H9 (cell line): ENCODE data around the gene KRT34. TPM values are rescaled to one million over a fixed set of nuclear protein-coding genes. Genes with fewer than 3 reads are reported as not detected.

Experiments used
- DNase-seq: peaks from one replicate; pipeline ENCODE4 v3.0.0-alpha.2; 2017
- H2AFZ ChIP-seq: one replicate; pipeline ENCODE4 v1.6.1; 2013; ENCODE audit warnings: mild to moderate bottlenecking, low read length, control low read depth, moderate library complexity
- H2AK5ac ChIP-seq: 2 replicates; pipeline ENCODE4 v1.6.1; 2013; ENCODE audit warnings: low read length, control low read depth, mixed read lengths; ENCODE audit not compliant: insufficient read length
- H2BK120ac ChIP-seq: one replicate; pipeline ENCODE4 v1.6.1; 2013; ENCODE audit warnings: low read depth, mild to moderate bottlenecking, low read length, control low read depth, inconsistent platforms; ENCODE audit not compliant: poor library complexity, severe bottlenecking
- H2BK12ac ChIP-seq: 2 replicates; pipeline ENCODE4 v1.6.1; 2013; ENCODE audit warnings: low read length, control low read depth, mixed read lengths, low read depth; ENCODE audit not compliant: insufficient read length
- H2BK15ac ChIP-seq: 2 replicates; pipeline ENCODE4 v1.6.1; 2013; ENCODE audit warnings: low read depth, low read length, control low read depth
- H2BK20ac ChIP-seq: one replicate; pipeline ENCODE4 v1.6.1; 2013; ENCODE audit warnings: low read depth, mild to moderate bottlenecking, low read length, control low read depth, inconsistent platforms; ENCODE audit not compliant: poor library complexity, severe bottlenecking
- H2BK5ac ChIP-seq: 2 replicates; pipeline ENCODE4 v1.6.1; 2013; ENCODE audit warnings: low read length, control low read depth, mixed read lengths; ENCODE audit not compliant: insufficient read length
- H3K14ac ChIP-seq: 2 replicates; pipeline ENCODE4 v1.6.1; 2013; ENCODE audit warnings: low read length, control low read depth; ENCODE audit not compliant: insufficient read depth
- H3K18ac ChIP-seq: 2 replicates; pipeline ENCODE4 v1.6.1; 2013; ENCODE audit warnings: low read depth, mild to moderate bottlenecking, mixed read lengths, low read length, control low read depth; ENCODE audit not compliant: insufficient read length
- H3K23ac ChIP-seq: 2 replicates; pipeline ENCODE4 v1.6.1; 2013; ENCODE audit warnings: low read length, control low read depth, mixed read lengths, low read depth; ENCODE audit not compliant: insufficient read length
- H3K23me2 ChIP-seq: 2 replicates; pipeline ENCODE4 v1.6.1; 2013; ENCODE audit warnings: low read depth, mild to moderate bottlenecking, mixed read lengths, low read length, control low read depth; ENCODE audit not compliant: insufficient read length, poor library complexity, severe bottlenecking
- H3K27ac ChIP-seq: 2 replicates; pipeline ENCODE4 v1.5.1; 2013; ENCODE audit warnings: low read length, control low read depth, mixed read lengths, low read depth; ENCODE audit not compliant: insufficient read length
- H3K27me3 ChIP-seq: 2 replicates; pipeline ENCODE4 v1.6.1; 2013; ENCODE audit warnings: low read length, control low read depth, inconsistent platforms; ENCODE audit not compliant: insufficient read depth
- H3K4ac ChIP-seq: 2 replicates; pipeline ENCODE4 v1.6.1; 2013; ENCODE audit warnings: low read depth, mild to moderate bottlenecking, control low read depth, inconsistent platforms, low read length, moderate library complexity
- H3K4me1 ChIP-seq: 2 replicates; pipeline ENCODE4 v1.6.1; 2013; ENCODE audit warnings: low read length, control low read depth, inconsistent platforms; ENCODE audit not compliant: insufficient read depth
- H3K4me2 ChIP-seq: 2 replicates; pipeline ENCODE4 v1.6.1; 2013; ENCODE audit warnings: low read length, control low read depth, mixed read lengths; ENCODE audit not compliant: insufficient read length, insufficient read depth
- H3K56ac ChIP-seq: 2 replicates; pipeline ENCODE4 v1.6.1; 2013; ENCODE audit warnings: low read depth, mild to moderate bottlenecking, mixed read lengths, low read length, control low read depth; ENCODE audit not compliant: insufficient read length
- H3K79me1 ChIP-seq: 2 replicates; pipeline ENCODE4 v1.6.1; 2013; ENCODE audit warnings: low read depth, mild to moderate bottlenecking, moderate library complexity, low read length, control low read depth, inconsistent platforms; ENCODE audit not compliant: insufficient read depth, poor library complexity, severe bottlenecking
- H3K79me2 ChIP-seq: 2 replicates; pipeline ENCODE4 v1.6.1; 2013; ENCODE audit warnings: low read length, control low read depth, inconsistent platforms; ENCODE audit not compliant: insufficient read depth
- H3K9ac ChIP-seq: 2 replicates; pipeline ENCODE4 v1.6.1; 2013; ENCODE audit warnings: low read length, control low read depth, mixed read lengths; ENCODE audit not compliant: insufficient read length; ENCODE audit errors: extremely low read depth
- H3K9me3 ChIP-seq: one replicate; pipeline ENCODE4 v1.6.1; 2013; ENCODE audit warnings: low read depth, low read length, inconsistent platforms; ENCODE audit not compliant: control insufficient read depth
- H3T11ph ChIP-seq: one replicate; pipeline ENCODE4 v1.6.1; 2013; ENCODE audit warnings: mild to moderate bottlenecking, low read length, control low read depth, inconsistent platforms
- H4K20me1 ChIP-seq: one replicate; pipeline ENCODE4 v1.6.1; 2013; ENCODE audit not compliant: control insufficient read depth, insufficient read length, insufficient read depth
- H4K5ac ChIP-seq: 2 replicates; pipeline ENCODE4 v1.6.1; 2013; ENCODE audit warnings: low read depth, mild to moderate bottlenecking, mixed read lengths, low read length, control low read depth; ENCODE audit not compliant: insufficient read length
- H4K8ac ChIP-seq: replicated peaks from 2 replicates; pipeline ENCODE4 v1.6.1; 2013; ENCODE audit warnings: low read length, control low read depth, mixed read lengths, low read depth; ENCODE audit not compliant: insufficient read length
- H4K91ac ChIP-seq: 2 replicates; pipeline ENCODE4 v1.6.1; 2013; ENCODE audit warnings: low read depth, mild to moderate bottlenecking, moderate library complexity, mixed read lengths, low read length, control low read depth; ENCODE audit not compliant: insufficient read length
- H3K27ac Mint-ChIP-seq, 3 experiments: 2 replicates in 2 of 3; 3 replicates in 1 of 3; pipeline ENCODE4 v1.8.0; 2020 to 2021; ENCODE audit warnings: mixed read lengths in 3 of 3, mild to moderate bottlenecking in 1 of 3, moderate library complexity in 1 of 3
- H3K27me3 Mint-ChIP-seq: 2 replicates; pipeline ENCODE4 v1.8.0; 2021; ENCODE audit warnings: low read depth, mild to moderate bottlenecking, moderate library complexity, mixed read lengths
- H3K36me3 Mint-ChIP-seq, 3 experiments: 2 replicates in 2 of 3; 3 replicates in 1 of 3; pipeline ENCODE4 v1.8.0; 2020 to 2021; ENCODE audit warnings: low read depth in 3 of 3, mixed read lengths in 3 of 3; ENCODE audit not compliant: insufficient read depth in 1 of 3
- H3K4me1 Mint-ChIP-seq, 2 experiments: 2 replicates each; pipeline ENCODE4 v1.8.0; 2020; ENCODE audit warnings: mixed read lengths in 2 of 2
- H3K4me3 Mint-ChIP-seq, 2 experiments: 2 replicates in 1 of 2; 3 replicates in 1 of 2; pipeline ENCODE4 v1.8.0; 2020 to 2021; ENCODE audit warnings: mild to moderate bottlenecking in 2 of 2, mixed read lengths in 2 of 2, moderate library complexity in 1 of 2
- H3K9me3 Mint-ChIP-seq, 2 experiments: 2 replicates in 1 of 2; 3 replicates in 1 of 2; pipeline ENCODE4 v1.8.0; 2020; ENCODE audit warnings: mild to moderate bottlenecking in 2 of 2, mixed read lengths in 2 of 2, moderate library complexity in 1 of 2
- CTCF ChIP-seq: fragments of 200-600 bp; sonication (generic); conservative IDR thresholded peaks from 3 replicates; pipeline ENCODE4 v1.8.0; 2021; ENCODE audit warnings: antibody characterized with exemption, mild to moderate bottlenecking
- WGBS: extraction: QIAGEN DNeasy Blood & Tissue Kit; methylation state at CpG from one replicate; pipeline ENCODE4 v1.1.7; 2013; ENCODE audit warnings: missing lambda C conversion rate, low lambda C conversion rate, mixed read lengths; ENCODE audit not compliant: insufficient read length; ENCODE audit errors: extremely low coverage; 5-methylcytosine and 5-hydroxymethylcytosine counted together
- total RNA-seq: library from RNA; stranded (reverse); gene quantifications from 2 replicates; pipeline ENCODE4 v1.2.1, GENCODE V29; 2021

KRT34 gene
- total RNA-seq, 1 experiment from 2014 or later = not detected

GRCh38 chr17:41328207-41328606, 53.9 kb downstream of the KRT34 start:
- peaks cover 3 to 4% of the 10 kb centered on the region in 2 experiments; a peak in 2 of 4 replicates for H3K4me1 Mint-ChIP-seq
- H3K18ac ChIP-seq = no peak overlapping the region
- no peaks in the 10 kb centered on the region for H4K20me1 ChIP-seq
- H3K9ac ChIP-seq = no peak overlapping the region
- TF ChIP-seq CTCF = no peak
- H2BK5ac ChIP-seq = no peak overlapping the region
- no peak overlapping the region for H4K5ac ChIP-seq
- H3K27ac ChIP-seq = no peak overlapping the region
- no peak overlapping the region for H4K8ac ChIP-seq
- H3K14ac ChIP-seq = no peak overlapping the region
- H3K79me1 ChIP-seq = no peaks in the 10 kb centered on the region
- no peak overlapping the region for H3K56ac ChIP-seq
- no peak overlapping the region for H4K91ac ChIP-seq
- no peaks in the 10 kb centered on the region for H3K4me1 ChIP-seq
- H3K9me3 ChIP-seq = no peaks in the 10 kb centered on the region
- H2BK120ac ChIP-seq = no peak overlapping the region
- no peak overlapping the region for H3K4me3 Mint-ChIP-seq
- H3K27me3 Mint-ChIP-seq = no peaks in the 10 kb centered on the region; the same call in 1 of the 2 replicates
- no peak overlapping the region for H2AK5ac ChIP-seq
- no peak overlapping the region for H2AFZ ChIP-seq
- WGBS = no CpG with 5 or more reads among the region's 7 CpGs
- H3K27ac Mint-ChIP-seq = no peak overlapping the region
- H3K4me2 ChIP-seq = no peak overlapping the region
- H3K4ac ChIP-seq = no peak overlapping the region
- H3T11ph ChIP-seq = no peak overlapping the region
- no peaks in the 10 kb centered on the region for H3K23me2 ChIP-seq
- H2BK20ac ChIP-seq = no peak overlapping the region
- no peaks in the 10 kb centered on the region for H3K79me2 ChIP-seq
- H3K9me3 Mint-ChIP-seq = no peaks in the 10 kb centered on the region
- no peak overlapping the region for H2BK15ac ChIP-seq
- H3K27me3 ChIP-seq = no peaks in the 10 kb centered on the region
- no peak overlapping the region for H2BK12ac ChIP-seq
- no peak for DNase-seq
- no peaks in the 10 kb centered on the region for H3K36me3 Mint-ChIP-seq
- H3K23ac ChIP-seq = no peak overlapping the region

Other genes starting within 250 kb of the KRT34 start
- not detected in 2 replicates for gene KRTAP4-6, start 241.8 kb downstream of the KRT34 start, total RNA-seq
- gene KRTAP4-5, start 232.5 kb downstream of the KRT34 start, total RNA-seq = not detected in 2 replicates
- not detected in 2 replicates for gene KRTAP4-4, start 221.6 kb downstream of the KRT34 start, total RNA-seq
- not detected in 2 replicates for gene KRTAP4-3, start 214.1 kb downstream of the KRT34 start, total RNA-seq
- not detected in 2 replicates for gene KRTAP4-2, start 204.1 kb downstream of the KRT34 start, total RNA-seq
- not detected in 2 replicates for gene KRTAP4-1, start 197.4 kb downstream of the KRT34 start, total RNA-seq
- not detected in 2 replicates for gene KRTAP9-1, start 192.4 kb downstream of the KRT34 start, total RNA-seq
- not detected in 2 replicates for gene KRTAP9-2, start 155.7 kb downstream of the KRT34 start, total RNA-seq
- gene KRTAP9-3, start 149.9 kb downstream of the KRT34 start, total RNA-seq = not detected in 2 replicates
- not detected in 2 replicates for gene KRTAP9-8, start 144.3 kb downstream of the KRT34 start, total RNA-seq
- not detected in 2 replicates for gene KRTAP9-4, start 132.6 kb downstream of the KRT34 start, total RNA-seq
- gene KRTAP9-9, start 126.9 kb downstream of the KRT34 start, total RNA-seq = not detected in 2 replicates
- gene KRTAP9-6, start 116.9 kb downstream of the KRT34 start, total RNA-seq = not detected in 2 replicates
- not detected in 2 replicates for gene KRTAP9-7, start 106.6 kb downstream of the KRT34 start, total RNA-seq
- gene KRTAP29-1, start 79.5 kb downstream of the KRT34 start, total RNA-seq = not detected in 2 replicates
- gene KRTAP16-1, start 73.0 kb downstream of the KRT34 start, total RNA-seq = not detected in 2 replicates
- gene KRTAP17-1, start 66.6 kb downstream of the KRT34 start, total RNA-seq = not detected in 2 replicates
- not detected in 2 replicates for gene KRT33A, start 31.5 kb downstream of the KRT34 start, total RNA-seq
- gene KRT33B, start 12.5 kb downstream of the KRT34 start, total RNA-seq = not detected in 2 replicates
- gene KRT31, start 15.3 kb upstream of the KRT34 start, total RNA-seq = not detected in 2 replicates
- not detected in 2 replicates for gene KRT37, start 42.3 kb upstream of the KRT34 start, total RNA-seq
- gene KRT38, start 58.7 kb upstream of the KRT34 start, total RNA-seq = not detected in 2 replicates
- gene KRT32, start 85.1 kb upstream of the KRT34 start, total RNA-seq = not detected in 2 replicates
- not detected in 2 replicates for gene KRT35, start 98.8 kb upstream of the KRT34 start, total RNA-seq
- not detected in 2 replicates for gene KRT36, start 107.6 kb upstream of the KRT34 start, total RNA-seq
- gene KRT13, start 123.3 kb upstream of the KRT34 start, total RNA-seq = not detected in 2 replicates
- 0.35 and 0.87 TPM in 2 replicates for gene KRT15, start 136.6 kb upstream of the KRT34 start, total RNA-seq
- 134 and 143 TPM in 2 replicates for gene KRT19, start 146.0 kb upstream of the KRT34 start, total RNA-seq
- gene KRT9, start 189.8 kb upstream of the KRT34 start, total RNA-seq = not detected in 2 replicates
- not detected in 2 replicates for gene KRT14, start 204.6 kb upstream of the KRT34 start, total RNA-seq
- gene KRT16, start 230.5 kb upstream of the KRT34 start, total RNA-seq = not detected in 2 replicates
- 1.1 and 1.5 TPM in 2 replicates for gene KRT17, start 242.3 kb upstream of the KRT34 start, total RNA-seq